A673 (cell line): ENCODE data around the gene TYSND1. TPM values are rescaled to one million over a fixed set of nuclear protein-coding genes. Genes with fewer than 3 reads are reported as not detected.

Experiments used
- BruUV-seq: library from RNA; stranded (reverse); fragments of 400-500 nt; replicated peaks from 2 replicates; lab custom pipeline; 2021; lab: Mats Ljungman, UMichigan
- CTCF ChIA-PET: fragments of 300-600 bp; sonication (Branson Sonifier 250); formaldehyde crosslinking; loops from one replicate; lab custom pipeline; 2022; ENCODE audit warnings: antibody characterized with exemption; lab: Charles Lee
- POLR2A ChIA-PET: fragments of 300-600 bp; sonication (Branson Sonifier 250); formaldehyde crosslinking; loops from one replicate; lab custom pipeline; 2022; ENCODE audit warnings: antibody characterized with exemption; ENCODE audit not compliant: low non-redundant PET; lab: Charles Lee
- DNase-seq: peaks from one replicate; pipeline ENCODE4 v3.0.0-alpha.2; 2015; ENCODE audit warnings: low spot score
- H3K27ac ChIP-seq: fragments of 200-600 bp; sonication (generic); 2 replicates; pipeline ENCODE4 v1.5.1; 2016; ENCODE audit warnings: mixed run types, low read depth, mild to moderate bottlenecking, mixed read lengths, antibody characterized with exemption, low read length; ENCODE audit not compliant: poor library complexity, severe bottlenecking
- H3K27me3 ChIP-seq: fragments of 200-600 bp; sonication (generic); replicated peaks from 2 replicates; pipeline ENCODE4 v1.6.1; 2017; ENCODE audit warnings: mixed run types, low read depth, mild to moderate bottlenecking, mixed read lengths, antibody characterized with exemption, low read length; ENCODE audit not compliant: insufficient read depth, poor library complexity
- H3K36me3 ChIP-seq: fragments of 200-600 bp; sonication (generic); 2 replicates; pipeline ENCODE4 v1.6.1; 2016; ENCODE audit warnings: mixed run types, mild to moderate bottlenecking, mixed read lengths, antibody characterized with exemption, low read length; ENCODE audit not compliant: insufficient read depth, poor library complexity, severe bottlenecking
- H3K4me1 ChIP-seq: fragments of 200-600 bp; sonication (generic); 2 replicates; pipeline ENCODE4 v1.6.1; 2017; ENCODE audit warnings: mixed run types, mild to moderate bottlenecking, mixed read lengths, antibody characterized with exemption, low read length; ENCODE audit not compliant: insufficient read depth, poor library complexity, severe bottlenecking
- H3K4me3 ChIP-seq: fragments of 200-600 bp; sonication (generic); 2 replicates; pipeline ENCODE4 v1.5.1; 2016; ENCODE audit warnings: low read depth, mixed run types, mild to moderate bottlenecking, mixed read lengths, low read length; ENCODE audit not compliant: poor library complexity, severe bottlenecking
- H3K9me3 ChIP-seq: fragments of 200-600 bp; sonication (generic); 2 replicates; pipeline ENCODE4 v1.6.1; 2016; ENCODE audit warnings: mixed run types, low read depth, mild to moderate bottlenecking, mixed read lengths, antibody characterized with exemption, low read length; ENCODE audit not compliant: poor library complexity, severe bottlenecking
- CTCF ChIP-seq: fragments of 300-800, 200-600 bp; sonication (generic); conservative IDR thresholded peaks from 2 replicates; pipeline ENCODE4 v1.5.1; 2017; ENCODE audit warnings: low read depth, mild to moderate bottlenecking, antibody characterized with exemption, low read length, moderate library complexity, mixed read lengths
- EZH2 ChIP-seq: fragments of 200-600 bp; sonication (generic); IDR thresholded peaks from 2 replicates; pipeline ENCODE4 v1.6.1; 2017; ENCODE audit warnings: borderline replicate concordance, low read depth, mild to moderate bottlenecking, mixed read lengths, antibody characterized with exemption, low read length; ENCODE audit not compliant: poor library complexity, severe bottlenecking
- intact Hi-C: fragments of 100-400 bp; cut with micrococcal nuclease; formaldehyde crosslinking; loops from one replicate; pipeline ENCODE4 v1.10.0; 2022; ENCODE audit not compliant: unreplicated experiment
- total RNA-seq: library from RNA; stranded (reverse); gene quantifications from 2 replicates; pipeline ENCODE4 v1.2.3, GENCODE V29; 2021

The TYSND1 gene
- total RNA-seq, 1 experiment from 2014 or later, result 36.5 TPM

GRCh38 chr10:70115948-70116682 is 30.4 kb downstream of the TYSND1 start:
- ChIA-PET CTCF (interaction anchor here (0.5 to 2.0 kb wide), 5 partner anchors 13 to 272 kb away, joined by 3 to 10 read pairs (median 4); partner anchors contain the start of gene TYSND1), POLR2A (no interaction called here)
- H3K4me1 ChIP-seq, result no peaks in the 10 kb centered on the region
- no peaks in the 10 kb centered on the region for H3K9me3 ChIP-seq
- peaks cover 18% of the 10 kb centered on the region for H3K36me3 ChIP-seq
- no peaks in the 10 kb centered on the region for H3K27me3 ChIP-seq
- no TSS peak for BruUV-seq
- peak; percentile 58 for DNase-seq
- H3K4me3 ChIP-seq, result no peak overlapping the region
- TF ChIP-seq CTCF (peak; percentile 97), EZH2 (no peak)
- intact Hi-C loops, result no loop called here
- no peak overlapping the region for H3K27ac ChIP-seq

- no peak for TF ChIP-seq EZH2
- TF ChIP-seq CTCF, result no peak
- no peaks in the 10 kb centered on the region for H3K9me3 ChIP-seq
- intact Hi-C loops, result no loop called here
- H3K27me3 ChIP-seq, result no peaks in the 10 kb centered on the region
- H3K36me3 ChIP-seq, result peaks cover 28% of the 10 kb centered on the region
- H3K27ac ChIP-seq, result peak overlapping the region; percentile 29
- POLR2A ChIA-PET, result no interaction called here
- H3K4me1 ChIP-seq, result no peaks in the 10 kb centered on the region
- BruUV-seq, result no TSS peak
- CTCF ChIA-PET, result interaction anchor here (1.6 kb wide), 1 partner anchor 32 kb away, joined by 10 read pairs; the partner anchor contains the start of gene TYSND1
- H3K4me3 ChIP-seq, result no peak overlapping the region
- no peak for DNase-seq
Observed at GRCh38 chr10:70114902-70115301, 31.6 kb downstream of the TYSND1 start.

- no TSS peak for BruUV-seq
- POLR2A ChIA-PET, result no interaction called here
- no peak overlapping the region for H3K27ac ChIP-seq
- peaks cover 54% of the 10 kb centered on the region for H3K36me3 ChIP-seq
- H3K27me3 ChIP-seq, result no peaks in the 10 kb centered on the region
- no peaks in the 10 kb centered on the region for H3K9me3 ChIP-seq
- intact Hi-C loops, result no loop called here
- DNase-seq, result no peak
- TF ChIP-seq CTCF, result no peak
- TF ChIP-seq EZH2, result no peak
- H3K4me3 ChIP-seq, result no peak overlapping the region
- H3K4me1 ChIP-seq, result peaks cover 3% of the 10 kb centered on the region
- CTCF ChIA-PET, result no interaction called here
Observed at GRCh38 chr10:70112071-70112470, 34.4 kb downstream of the TYSND1 start.
